ENCODE data around the gene BPIFB2. TPM values are rescaled to one million over a fixed set of nuclear protein-coding genes. Genes with fewer than 3 reads are reported as not detected.

BPIFB2 gene
- total RNA-seq, 1 experiment from 2014 or later = not detected

GRCh38 chr20:33008336-33009213 lies 1.1 kb downstream of the BPIFB2 start:
- no peak for DNase-seq (ENCODE audit: low spot score)

DNA sequence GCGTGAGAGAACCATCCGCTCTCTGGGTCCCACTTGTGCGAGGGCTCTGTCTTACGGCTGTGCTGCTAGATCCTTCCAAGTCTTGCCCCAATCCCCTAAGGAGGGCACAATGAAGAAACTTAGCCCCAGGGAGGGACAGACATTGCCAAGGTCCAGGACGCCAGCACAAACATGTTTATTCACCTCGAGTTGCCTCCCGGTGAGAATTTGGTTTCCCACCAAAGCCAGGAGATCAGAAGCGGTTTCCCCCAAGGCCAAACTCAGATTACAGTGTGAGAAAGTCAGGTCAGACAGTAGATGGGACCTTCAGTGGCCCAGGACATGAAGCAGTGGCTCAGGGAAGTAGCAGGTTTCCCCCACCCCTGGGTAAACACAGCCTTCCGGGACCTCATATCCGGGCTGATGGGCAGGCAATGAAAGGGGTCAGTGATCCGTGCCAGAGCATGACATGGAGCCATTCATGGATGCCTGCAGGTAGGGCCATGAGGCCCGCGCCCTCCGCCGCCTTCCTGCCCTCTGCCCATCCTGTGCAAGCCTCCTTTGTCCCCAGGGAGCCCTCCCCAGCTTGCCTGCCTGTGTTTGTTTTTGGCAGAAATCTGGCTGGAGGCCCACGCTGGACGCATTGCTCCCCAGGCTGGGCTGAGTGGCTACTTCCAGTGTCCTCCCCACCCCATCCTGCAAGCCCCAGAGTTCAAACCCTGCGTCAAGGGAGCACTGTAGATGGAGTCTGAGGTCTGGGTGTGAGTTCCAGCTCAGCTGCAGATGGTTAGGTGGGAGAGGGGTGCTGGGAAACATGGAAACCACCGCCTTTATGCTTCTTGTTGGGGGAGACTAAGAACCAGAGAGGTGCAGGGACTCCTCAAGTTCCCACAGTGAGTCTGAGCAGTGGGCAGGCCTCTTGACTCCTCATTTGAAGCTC lies 2.0 kb downstream of the BPIFB2 start:
- DNase-seq (ENCODE audit: low spot score) = no peak

DNA sequence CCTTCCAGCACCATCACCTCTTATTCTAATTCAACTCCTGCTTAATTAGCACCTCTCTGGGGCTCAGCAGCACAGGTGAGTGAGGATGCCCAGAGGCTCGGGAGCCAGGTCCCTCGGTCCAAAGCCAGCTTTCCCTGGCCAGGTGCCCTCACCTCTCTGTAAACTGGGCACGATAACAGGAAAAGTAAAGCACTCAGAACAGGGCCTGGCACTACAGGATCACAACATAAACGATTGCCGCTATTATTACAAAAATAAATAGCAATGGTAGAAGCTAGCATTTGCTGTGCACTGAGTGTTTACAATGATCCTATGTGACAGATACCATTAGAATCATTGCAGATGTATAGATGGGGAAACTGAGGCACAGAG lies 2.6 kb downstream of the BPIFB2 start:
- DNase-seq (ENCODE audit: low spot score) = no peak

- DNase-seq (ENCODE audit: low spot score) = no peak
Observed at GRCh38 chr20:33010674-33011449, 3.4 kb downstream of the BPIFB2 start.

- DNase-seq (ENCODE audit: low spot score) = no peak
Observed at GRCh38 chr20:33012327-33013189, 5.1 kb downstream of the BPIFB2 start.

DNA sequence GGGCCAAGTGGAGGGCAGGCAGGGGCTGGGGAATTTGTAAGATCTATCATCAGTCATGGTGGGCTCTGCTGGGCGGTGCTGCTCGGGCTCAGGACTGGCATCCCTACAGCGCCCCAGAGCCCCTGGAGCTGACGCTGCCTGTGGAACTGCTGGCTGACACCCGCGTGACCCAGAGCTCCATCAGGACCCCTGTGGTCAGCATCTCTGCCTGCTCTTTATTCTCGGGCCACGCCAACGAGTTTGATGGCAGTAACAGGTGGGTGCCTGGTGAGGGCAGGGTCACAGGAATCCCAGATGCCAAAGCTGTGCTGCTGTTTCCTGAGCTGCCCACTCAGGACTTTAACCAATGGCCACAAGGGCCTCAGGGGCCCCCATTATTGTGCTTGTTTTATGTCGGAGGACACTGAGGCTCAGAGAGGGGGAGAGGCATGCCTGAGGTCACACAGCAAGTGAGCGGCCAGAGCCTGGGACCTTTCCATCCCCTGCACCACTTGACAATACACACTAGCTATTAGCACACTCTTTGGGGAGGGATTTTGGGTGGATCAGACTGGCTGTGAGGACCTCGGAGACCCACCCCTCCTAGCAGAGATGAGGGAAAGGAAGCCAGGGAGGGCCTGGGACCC lies 6.3 kb downstream of the BPIFB2 start:
- DNase-seq (ENCODE audit: low spot score) = no peak

GRCh38 chr20:33014336-33015113 lies 7.0 kb downstream of the BPIFB2 start:
- DNase-seq (ENCODE audit: low spot score) = no peak

GRCh38 chr20:33015114-33015484 lies 7.6 kb downstream of the BPIFB2 start:
- DNase-seq (ENCODE audit: low spot score) = no peak

- DNase-seq (ENCODE audit: low spot score) = no peak
Observed at GRCh38 chr20:33015700-33016580, 8.4 kb downstream of the BPIFB2 start.

DNA sequence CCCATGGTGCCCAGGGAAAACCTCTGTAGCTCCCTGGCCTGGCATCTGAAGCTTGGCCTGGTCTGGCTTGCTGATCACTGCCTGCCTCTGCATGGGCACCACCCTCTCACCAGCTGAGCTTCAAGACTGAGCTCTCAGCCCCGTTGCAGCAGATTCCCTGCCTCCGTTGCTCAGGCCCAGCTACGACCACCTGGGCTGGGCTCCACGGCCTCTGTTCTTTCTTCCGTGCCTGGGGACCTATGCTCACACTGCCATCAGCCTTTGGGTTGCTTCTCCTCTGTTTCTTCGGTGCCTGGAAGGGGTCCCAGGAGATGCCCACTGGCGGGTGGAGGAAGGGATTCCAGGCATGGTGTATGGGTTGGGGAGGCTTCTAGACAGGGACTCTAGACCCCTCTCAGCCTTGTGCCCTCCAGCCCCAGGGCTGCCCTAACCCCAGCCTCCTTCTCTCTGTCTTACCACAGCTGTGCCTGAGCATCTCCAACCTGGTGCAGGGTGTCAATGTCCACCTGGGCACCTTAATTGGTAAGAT lies 9.1 kb downstream of the BPIFB2 start:
- no peak for DNase-seq (ENCODE audit: low spot score)

DNA sequence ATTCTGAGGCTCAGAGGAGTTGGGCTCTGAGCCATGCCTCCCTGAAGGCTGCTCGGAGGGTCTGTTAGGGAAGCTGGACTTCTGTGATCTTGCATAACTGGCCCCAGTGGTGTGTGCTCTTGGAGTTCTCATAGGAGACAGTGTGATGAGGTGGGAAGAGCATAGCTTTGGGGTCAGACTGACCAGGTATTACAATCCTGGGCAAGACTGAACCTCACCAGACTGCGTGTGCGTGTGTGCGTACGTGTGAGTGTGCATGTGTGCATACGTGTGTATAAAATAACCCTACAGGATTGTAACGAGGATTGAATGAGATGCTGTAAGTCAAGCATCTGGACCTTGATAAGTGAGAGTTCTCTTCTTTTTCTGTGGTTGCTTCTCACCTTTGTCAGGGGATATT lies 10.0 kb downstream of the BPIFB2 start:
- DNase-seq (ENCODE audit: low spot score) = no peak

GRCh38 chr20:33018169-33018931 lies 10.8 kb downstream of the BPIFB2 start:
- DNase-seq (ENCODE audit: low spot score) = no peak

GRCh38 chr20:33019465-33020277 lies 12.2 kb downstream of the BPIFB2 start:
- no peak for DNase-seq (ENCODE audit: low spot score)

DNA sequence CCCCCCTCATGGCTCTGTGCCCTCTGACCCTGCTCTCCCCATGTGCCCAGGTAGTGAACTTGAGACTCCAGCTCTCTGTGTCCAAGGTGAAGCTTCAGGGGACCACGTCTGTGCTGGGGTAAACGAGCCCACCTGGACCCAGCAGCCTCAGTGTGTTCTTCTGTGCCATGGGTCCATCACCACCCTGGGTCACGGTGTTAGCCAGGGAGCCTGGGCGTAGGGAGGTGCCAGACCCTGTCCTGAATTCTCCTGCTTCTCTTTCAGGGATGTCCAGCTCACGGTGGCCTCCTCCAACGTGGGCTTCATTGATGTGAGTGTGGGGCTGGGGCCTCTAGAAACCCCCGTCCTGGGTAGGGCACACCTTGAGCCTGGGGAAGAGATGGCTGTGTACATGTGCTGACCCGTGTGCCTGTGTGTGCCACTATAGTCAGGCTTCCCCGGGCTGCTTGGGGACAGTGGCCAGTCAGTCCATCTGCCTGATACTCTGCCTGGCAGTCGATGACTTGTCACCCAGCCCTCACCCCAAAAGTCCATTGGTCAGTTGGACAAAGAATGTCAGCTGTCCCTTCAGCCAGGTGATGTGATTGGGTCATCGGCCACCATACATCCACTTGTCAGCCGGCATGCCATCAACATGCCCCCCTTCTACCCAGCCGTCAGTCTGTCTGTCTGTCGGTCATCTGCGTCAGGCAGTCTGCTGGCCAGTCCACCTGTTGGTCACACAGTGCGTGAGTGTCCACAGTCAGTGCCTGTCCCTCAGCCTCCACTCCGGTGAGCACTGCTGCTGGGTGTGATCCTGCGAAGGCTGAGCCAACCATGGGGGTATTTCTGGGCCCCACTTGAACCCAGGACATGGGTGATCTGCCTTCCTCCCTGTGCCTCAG lies 13.0 kb downstream of the BPIFB2 start:
- no peak for DNase-seq (ENCODE audit: low spot score)

DNA sequence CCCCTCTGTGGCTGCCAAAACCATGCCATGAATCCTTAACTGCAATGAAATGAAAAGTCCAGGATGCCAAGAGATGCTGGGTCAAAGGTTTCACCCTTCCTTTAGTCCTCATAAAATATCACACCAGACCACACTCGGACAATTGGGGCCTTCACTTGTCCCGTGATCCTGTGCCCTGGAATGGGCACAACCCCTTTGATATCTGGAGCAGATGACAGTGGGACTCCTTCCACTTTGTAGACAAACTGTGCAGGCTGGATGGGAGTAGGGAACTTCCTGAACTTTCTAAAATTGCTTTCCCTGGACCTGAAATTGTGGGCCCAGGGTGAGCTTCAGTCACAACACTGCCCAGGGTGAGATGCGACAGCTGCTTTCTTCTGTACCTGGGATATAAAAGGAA lies 14.4 kb downstream of the BPIFB2 start:
- DNase-seq (ENCODE audit: low spot score) = no peak

- no peak for DNase-seq (ENCODE audit: low spot score)
Observed at GRCh38 chr20:33022289-33022688, 14.8 kb downstream of the BPIFB2 start.
